Activated CD8-positive, alpha-beta memory T cell treated with anti-CD3 and anti-CD28 coated beads for 36 hours (primary cell): Measurements from ENCODE around the gene NRG3. TPM values are rescaled to one million over a fixed set of nuclear protein-coding genes. Genes with fewer than 3 reads are reported as not detected.

Source experiments
- CTCF ChIA-PET: fragments of 350-600 bp; sonication (Branson Sonifier 250); formaldehyde crosslinking; loops from one replicate; lab custom pipeline; 2021; ENCODE audit warnings: antibody characterized with exemption; lab: Charles Lee
- POLR2A ChIA-PET: fragments of 350-600 bp; sonication (Branson Sonifier 250); formaldehyde crosslinking; loops from one replicate; lab custom pipeline; 2021; ENCODE audit warnings: antibody characterized with exemption; lab: Charles Lee
- total RNA-seq, 2 experiments: library from RNA; stranded (reverse); gene quantifications; one replicate each; pipeline ENCODE4 v1.2.3, GENCODE V29; 2021

The NRG3 gene
- total RNA-seq, 2 experiments from 2014 or later, result not detected

DNA sequence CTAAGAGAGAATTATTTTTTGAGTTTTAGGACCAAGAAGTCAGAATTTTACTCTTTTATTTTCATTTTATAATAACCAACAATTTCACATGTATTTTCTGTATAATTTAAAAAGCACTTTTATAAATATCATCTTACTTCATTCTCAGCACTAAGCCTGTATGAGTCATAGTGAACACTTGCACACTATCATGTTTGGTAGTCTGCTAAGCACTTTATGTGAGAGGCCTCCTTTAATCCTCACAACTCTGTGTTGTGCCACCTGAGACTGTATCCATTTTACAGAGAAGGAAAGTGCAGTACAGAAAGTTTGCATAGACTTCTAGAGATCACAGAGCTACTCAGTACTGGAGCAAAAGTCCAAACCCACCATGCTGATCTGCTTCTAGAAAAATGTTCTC is 939.6 kb downstream of the NRG3 start:
- ChIA-PET POLR2A (no interaction called here), CTCF (no interaction called here)

DNA sequence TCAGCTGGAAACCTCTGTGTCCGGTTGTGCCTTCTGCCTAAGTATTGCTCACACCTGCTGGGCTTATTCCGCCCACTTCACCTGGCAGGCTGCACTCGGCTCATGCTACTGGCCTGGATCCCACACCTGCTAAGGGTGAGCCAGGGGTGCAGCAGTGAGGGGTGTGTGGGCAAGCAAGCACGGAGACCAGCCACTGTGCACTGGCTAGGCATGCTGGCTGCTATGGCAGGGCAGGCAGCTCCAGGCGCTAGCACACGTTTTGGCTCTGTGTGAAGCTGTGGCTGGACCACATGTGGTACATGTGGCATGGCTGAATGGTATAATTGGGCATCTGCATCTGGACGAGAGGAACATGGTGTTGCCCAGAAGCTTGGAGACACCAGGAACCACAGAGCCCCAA is 940.7 kb downstream of the NRG3 start:
- POLR2A ChIA-PET, result no interaction called here
- CTCF ChIA-PET, result no interaction called here

DNA sequence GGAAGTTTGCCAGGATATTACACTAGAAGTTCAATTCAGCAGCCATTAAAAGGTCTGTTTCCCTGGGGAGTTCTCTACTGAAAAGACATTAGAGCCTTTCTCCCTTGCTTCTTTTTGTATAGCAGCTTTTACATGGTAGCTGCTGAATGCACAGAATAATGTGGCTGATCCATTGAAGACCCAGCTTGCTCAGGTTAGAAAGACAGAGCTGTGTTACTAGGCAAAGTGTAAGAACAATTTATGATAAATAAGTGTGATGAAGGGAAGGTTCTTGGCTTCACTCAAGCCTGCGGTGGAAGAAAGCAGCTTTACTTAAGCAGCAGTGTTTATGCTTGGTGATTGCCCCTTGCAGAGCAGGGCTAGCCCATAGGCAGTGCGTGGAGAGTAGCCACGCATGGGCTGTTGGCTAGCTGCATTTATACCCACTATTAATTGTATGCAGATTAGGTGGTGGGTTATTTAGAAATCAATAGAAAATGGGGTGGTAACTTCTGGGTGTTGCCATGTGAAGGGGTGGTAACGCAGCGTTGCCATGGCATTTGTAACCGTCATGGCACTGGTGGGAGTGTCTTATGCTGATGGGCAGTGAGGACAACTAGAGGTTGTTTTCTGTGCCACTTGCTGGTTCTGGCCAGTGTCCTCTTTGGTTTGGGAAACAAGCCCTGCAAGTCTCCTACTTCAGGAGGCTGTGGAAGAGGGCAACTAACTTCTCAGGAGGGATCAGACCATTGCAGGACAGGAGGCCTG is 942.9 kb downstream of the NRG3 start:
- ChIA-PET POLR2A (no interaction called here), CTCF (no interaction called here)

DNA sequence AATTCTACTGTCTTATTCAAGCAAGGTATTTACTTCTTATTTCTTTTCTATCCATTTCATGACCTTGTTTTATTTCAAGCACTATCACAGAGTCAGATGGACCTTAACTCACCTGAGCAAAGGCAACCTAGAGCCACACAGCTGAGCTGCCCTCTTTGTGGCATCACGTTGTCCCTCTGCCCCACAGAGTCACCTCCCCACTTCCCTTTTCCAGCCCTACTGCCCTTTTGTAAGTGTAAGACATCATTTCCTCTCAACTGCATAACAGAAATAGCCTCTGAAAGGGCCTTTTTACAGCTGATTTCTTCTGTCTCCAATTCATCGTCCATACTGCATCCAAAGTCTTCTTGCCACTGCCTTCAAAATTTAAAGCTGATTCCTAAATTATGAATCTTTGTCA is 946.0 kb downstream of the NRG3 start:
- POLR2A ChIA-PET, result no interaction called here
- CTCF ChIA-PET, result no interaction called here

DNA sequence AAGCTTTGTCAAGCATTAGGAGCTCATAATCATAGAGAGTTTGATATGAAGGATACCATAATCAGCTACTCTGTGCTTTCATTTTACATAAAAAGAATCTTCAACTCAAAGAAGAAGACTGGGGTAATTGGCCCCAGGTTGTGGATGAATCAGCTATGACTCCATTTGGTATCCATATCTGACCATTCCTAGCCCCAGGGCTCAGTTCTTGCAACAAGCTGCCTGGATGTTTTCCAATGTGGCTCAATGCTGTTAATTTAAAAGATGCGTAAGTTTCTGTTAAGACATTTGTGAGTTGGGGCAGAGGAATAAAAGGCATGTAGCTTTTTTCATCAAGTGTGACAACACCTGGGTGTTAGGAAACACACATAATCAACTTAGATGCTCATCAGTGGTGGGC is 951.1 kb downstream of the NRG3 start:
- POLR2A ChIA-PET, result no interaction called here
- CTCF ChIA-PET, result interaction anchor here (0.6 kb wide), 1 partner anchor 62 kb away, joined by 4 read pairs; no protein-coding TSS in a partner anchor

DNA sequence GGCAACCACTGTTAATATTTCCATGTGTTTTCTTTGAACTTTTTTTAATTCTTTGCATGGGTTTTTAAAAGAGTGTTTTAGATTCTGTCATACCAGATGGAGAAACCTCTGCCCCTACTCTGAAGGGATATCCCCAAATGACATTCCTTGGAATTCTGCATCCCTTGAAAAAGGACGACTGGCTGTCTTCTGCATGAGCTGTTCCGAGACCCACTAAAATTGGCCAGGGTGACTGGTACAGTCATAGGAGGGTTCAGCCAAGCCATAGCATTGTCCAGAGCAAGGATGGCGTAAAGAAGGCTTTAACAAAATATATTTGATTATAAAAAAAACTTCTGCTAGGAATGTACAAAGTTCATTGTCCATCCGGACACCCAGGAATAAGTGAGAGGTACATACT is 952.9 kb downstream of the NRG3 start:
- ChIA-PET POLR2A (no interaction called here), CTCF (no interaction called here)

DNA sequence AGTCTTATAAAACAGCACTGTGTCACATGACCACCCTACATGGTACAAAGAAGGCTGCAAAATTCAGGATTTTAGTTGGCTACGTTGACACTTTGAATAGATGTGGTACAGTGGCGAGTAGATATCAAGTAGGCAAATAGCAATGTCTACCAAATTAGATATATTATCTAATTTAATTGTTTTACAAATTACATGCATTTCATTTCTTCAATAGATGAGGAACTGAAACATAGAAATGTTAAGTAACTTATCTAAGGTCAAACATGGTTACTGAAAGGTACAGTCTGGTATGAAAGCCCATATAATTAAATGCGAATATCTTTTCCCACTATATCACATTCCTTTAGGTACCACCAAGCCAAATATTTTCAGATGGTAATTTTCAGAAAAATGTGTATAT is 972.2 kb downstream of the NRG3 start:
- ChIA-PET POLR2A (no interaction called here), CTCF (no interaction called here)

DNA sequence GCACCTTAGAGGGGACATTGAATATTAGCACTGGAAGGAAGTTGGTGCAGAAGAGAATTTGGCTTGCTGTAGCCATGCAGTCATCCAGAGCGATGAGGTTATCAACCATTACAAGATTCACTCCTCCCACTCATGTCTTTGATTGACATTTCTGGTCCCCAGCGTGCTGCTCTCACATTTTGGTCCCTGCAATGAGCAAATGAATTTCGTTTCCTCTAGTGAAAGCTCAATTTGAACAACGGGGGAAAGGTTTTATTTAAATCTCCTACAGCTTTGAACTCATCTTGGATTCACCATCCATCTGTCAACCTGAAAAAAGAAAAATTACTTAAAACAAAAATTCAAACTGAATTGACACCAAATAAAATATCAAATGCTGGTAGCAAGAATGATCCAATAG is 975.2 kb downstream of the NRG3 start:
- POLR2A ChIA-PET, result no interaction called here
- CTCF ChIA-PET, result no interaction called here

DNA sequence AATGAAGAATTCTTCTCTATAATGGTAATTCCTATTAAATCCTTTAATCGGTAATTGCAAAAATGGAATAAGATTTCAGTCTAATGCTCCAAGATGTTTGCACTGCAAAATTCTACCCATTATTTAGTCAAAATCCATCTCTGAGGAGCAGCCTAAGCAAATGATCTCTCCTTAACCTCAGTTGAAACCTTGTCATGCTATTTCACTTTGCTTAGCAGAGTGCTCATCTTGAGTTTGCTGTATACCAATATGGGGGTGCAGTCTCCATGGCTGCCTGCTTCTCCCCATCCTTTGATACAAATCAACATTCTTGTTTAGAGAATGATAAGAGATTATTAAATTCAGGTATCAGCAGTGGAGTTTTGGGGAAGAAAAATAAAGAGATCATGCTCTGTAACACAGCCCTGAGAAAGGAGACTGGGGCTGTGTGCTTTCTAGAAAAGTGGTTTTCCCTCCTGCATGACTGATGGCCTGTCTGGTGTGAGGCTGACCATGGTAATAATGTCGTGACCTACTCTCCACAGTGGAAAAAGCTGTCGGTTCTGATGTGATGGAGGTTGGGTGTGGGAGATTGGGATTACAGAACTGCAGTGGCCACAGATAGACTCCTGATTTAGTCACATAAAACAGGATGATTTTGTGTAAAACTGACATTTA is 982.1 kb downstream of the NRG3 start:
- ChIA-PET CTCF (no interaction called here), POLR2A (no interaction called here)

DNA sequence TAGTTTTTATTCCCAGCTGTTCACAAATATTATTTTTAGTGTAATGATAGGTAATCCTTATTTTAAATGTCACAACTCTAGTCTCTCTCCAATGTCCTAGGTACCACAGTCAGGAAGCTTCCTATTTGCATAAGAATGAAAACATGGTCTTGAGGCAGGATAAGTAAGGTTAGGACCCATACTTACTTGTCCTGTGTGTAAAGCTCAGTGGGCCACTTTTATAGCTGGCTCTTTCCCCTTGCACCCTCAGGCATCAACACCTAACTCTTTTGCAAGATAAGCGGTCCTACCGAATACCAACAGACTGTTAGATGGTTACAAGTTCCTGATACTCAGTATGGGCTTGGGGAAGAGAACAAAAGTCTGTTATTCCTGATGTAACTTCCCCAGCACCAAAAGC is 986.9 kb downstream of the NRG3 start:
- ChIA-PET CTCF (no interaction called here), POLR2A (no interaction called here)

DNA sequence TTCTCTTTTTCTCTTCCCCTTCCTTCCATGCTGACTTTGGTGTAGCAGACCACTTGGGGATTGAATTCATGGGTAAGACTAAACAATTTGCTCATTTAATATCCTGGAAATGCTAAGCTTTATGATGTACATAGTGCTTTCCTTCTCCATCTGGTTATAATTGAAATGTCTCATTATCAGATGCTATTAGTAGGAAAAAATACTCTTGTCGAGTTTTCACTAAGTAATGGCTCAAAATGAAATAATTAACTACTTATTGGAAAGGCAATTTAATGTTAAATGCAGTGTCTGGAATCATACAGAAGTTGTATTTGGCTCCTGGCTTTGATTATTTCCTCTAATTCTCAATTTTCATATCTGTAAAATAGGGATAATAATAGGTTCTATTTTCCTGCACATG is 990.4 kb downstream of the NRG3 start:
- CTCF ChIA-PET, result no interaction called here
- POLR2A ChIA-PET, result no interaction called here

DNA sequence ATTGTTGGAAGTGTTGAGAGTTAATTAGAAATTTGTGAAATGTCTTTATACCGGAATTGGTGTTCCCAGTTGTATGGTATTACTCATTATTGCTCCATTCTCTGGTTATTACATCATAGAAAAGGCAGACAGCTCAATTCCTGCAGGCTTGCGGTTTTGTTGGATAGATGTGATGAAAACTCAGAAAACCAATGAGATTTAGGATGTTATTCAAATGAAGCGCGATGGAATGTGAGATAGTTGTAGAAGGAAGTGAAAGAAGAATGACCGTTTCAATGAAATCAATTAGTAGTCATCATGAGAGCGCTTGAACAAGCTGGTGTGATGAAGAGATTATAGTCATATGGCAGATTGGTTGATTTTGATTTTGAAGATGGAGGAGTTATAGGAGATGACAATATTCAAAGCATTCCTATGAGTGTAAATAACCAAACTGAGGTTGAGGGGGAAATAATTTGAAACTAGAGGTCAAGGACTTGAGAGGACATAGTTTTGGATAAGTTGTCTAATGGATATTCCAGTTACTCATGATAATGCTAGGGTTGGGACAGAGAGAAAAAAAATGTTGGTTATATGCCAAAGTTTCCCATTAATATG is 991.5 kb downstream of the NRG3 start:
- ChIA-PET CTCF (no interaction called here), POLR2A (no interaction called here)

DNA sequence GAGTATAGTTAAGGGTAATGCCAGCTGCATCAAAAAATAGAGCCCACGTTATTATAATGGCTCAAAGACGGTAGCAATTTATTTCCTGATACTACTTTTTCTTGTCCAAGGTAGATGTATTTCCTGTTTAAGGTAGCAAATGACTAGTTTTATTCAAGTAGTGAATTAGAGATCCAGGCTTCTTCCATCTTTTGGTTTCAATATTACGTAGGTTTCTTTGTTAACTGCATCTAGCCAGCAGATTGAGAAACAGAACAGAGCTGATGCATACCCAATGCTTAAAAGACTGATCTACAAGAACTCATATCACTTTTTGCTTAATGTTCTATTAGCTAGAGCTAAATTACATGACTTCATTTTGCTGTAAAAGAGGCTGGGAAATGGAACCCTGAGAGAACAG is 992.1 kb downstream of the NRG3 start:
- CTCF ChIA-PET, result no interaction called here

DNA sequence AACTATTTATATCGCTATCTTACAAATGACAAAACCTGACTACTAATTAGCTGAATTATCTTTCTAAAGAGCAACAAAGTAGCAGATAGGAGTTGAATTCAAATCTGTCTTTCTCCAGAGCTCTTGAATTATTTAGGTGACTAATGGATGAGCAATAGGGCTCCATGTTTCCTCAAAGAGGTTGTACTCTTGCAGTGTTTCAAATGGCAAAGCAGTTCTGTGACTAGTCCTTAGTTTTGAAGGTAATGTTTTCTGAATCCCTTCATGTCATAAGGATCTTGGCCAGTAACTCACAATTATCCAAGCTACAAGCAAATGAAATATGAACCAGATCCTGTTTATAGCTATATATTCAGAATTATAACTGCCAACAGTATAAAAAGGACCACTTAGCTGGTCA is 999.7 kb downstream of the NRG3 start:
- POLR2A ChIA-PET, result no interaction called here
- CTCF ChIA-PET, result no interaction called here

More for the DNA sequence above, 992.1 kb downstream of the NRG3 start:
- POLR2A ChIA-PET, result no interaction called here

DNA sequence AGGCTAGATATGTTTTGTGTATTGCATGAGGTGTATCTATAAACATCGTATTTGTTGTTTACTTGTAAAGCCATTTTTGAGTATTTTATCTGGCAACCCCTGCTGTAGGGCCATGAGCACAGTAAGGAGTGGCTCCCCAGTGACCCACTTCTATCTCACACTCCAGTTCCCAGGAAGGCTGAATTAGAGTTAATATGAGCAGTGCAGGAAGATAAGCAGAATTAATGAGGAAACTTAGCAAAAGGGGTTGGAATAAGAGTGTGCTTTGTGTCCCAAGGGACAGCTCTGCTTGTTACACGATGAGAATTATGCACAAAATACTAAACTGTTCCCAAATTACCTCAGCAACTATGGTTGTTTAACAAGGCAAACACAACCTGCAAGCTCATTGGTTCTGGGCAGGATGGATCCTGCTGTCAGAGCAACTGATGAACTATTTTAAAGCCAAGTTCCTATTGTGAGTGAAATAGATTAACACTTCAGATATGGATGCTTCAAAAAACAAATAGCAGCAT is 1005.8 kb downstream of the NRG3 start:
- POLR2A ChIA-PET, result no interaction called here

DNA sequence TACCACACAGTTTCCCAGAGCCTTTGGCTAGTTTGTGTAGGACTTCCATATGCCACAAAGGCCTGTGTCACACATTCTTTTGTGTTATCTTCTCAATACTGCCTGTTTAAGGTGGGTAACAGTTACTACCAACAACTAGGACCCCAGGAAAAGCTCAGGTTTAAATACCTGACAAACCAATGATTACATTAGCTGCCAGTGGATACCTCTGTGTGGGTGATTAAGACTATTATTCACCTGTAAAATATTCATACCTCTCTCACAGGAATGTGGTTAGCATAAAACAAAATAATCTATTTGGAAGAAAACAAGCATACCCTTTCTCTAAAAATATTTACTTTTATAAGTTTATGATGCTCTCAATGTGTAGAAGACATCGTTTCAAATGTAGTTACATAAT is 1007.7 kb downstream of the NRG3 start:
- CTCF ChIA-PET, result no interaction called here
- POLR2A ChIA-PET, result no interaction called here

More for the DNA sequence above, 1005.8 kb downstream of the NRG3 start:
- CTCF ChIA-PET, result no interaction called here

DNA sequence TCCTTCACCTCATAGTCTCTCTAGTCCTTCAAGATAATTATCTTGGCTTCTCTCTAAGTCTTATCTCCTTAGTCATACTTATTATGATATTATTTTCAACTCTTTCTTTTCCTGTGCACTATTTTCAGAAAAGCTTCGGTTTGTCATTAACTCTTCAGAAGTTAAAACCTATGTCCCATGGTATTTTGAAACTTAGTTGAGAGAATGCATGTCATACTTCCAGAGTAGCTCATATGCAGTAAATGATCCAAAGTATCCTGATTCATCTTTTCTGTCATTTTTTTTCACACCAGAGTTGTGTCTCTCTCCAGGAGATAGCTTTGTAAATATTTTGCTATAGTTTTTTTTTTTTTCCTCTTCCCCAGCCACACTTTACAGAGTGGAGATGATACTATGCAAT is 1008.6 kb downstream of the NRG3 start:
- ChIA-PET CTCF (no interaction called here), POLR2A (no interaction called here)

DNA sequence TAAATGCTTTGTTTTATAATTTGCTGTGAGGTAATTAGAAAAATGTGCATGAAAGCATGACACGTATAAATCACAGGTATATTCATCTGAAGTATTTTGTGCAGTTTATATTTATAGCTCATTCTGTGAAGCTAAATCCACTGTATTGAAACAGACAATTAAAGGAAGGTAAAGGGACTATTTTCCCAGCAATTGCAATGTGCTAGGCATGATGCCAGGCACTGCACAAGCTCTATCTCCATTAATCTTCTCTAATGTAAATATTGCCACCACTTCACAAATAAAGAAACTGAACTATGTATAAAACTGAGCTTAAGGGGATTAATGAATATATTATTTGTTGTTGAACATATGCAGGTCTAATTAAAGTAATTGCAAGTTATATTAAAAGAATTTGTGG is 1012.5 kb downstream of the NRG3 start:
- POLR2A ChIA-PET, result no interaction called here
- CTCF ChIA-PET, result no interaction called here

DNA sequence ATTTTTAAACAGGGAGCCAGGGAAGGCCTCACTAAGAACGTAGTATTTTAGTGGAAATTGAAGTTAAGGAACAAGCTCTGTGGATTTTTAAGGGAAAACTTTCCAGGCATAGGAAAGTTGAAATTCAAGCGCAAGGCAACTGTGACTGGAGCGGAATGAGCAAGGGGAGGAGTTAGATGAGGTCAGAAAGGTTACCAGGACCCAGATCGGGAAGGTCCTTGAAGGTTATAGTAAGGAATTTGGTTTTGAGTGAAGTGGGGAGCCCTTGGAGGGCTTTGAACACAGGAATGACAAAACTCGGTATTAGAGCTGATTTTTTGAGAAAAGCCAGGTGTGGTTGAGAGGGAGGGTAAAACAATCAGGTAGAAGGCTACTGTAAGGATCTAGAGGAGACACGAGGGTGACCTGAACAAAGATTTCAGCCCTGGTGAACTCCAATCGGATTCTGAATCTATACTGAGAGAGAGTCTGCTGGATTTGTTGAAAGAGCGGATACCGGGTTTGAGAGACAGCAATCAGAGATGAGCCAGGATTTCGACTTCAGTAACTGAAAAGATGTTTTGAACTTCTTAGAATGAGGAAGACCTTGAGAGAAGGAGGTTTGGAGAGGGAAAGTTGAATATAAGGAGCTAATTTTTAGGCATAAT is 1013.9 kb downstream of the NRG3 start:
- ChIA-PET CTCF (no interaction called here), POLR2A (no interaction called here)

DNA sequence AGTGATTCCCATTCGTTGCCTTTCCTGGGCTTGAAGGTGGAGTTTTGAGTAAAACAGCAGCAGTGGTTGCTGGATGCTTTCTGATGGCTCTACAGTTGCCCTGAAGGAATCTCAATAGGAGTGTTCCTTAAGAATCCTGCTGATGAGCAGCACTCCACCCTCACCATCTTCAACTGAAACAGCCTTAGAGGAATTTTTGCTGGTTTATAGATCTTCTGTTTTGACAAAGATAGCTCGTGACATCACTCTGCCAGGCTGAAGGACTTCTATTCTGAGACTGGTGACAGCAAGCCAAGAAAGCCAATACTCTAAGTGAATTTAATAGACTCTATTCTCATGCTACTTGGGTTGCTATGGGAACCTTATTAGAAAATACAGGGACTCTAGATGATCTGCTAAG is 1014.7 kb downstream of the NRG3 start:
- CTCF ChIA-PET, result no interaction called here
- POLR2A ChIA-PET, result no interaction called here
